Kidney epithelial cell (primary cell): ENCODE data around the gene LTA. TPM values are rescaled to one million over a fixed set of nuclear protein-coding genes. Genes with fewer than 3 reads are reported as not detected.
"Not testable (repeated sequence)": the region's sequence is repeated elsewhere in the genome, so short reads cannot be mapped to it uniquely, and the experiment has no call there.

Experiments
- DNase-seq: peaks from one replicate; pipeline ENCODE4 v3.0.0-alpha.2; 2010; ENCODE audit warnings: low read depth
- H3K27me3 ChIP-seq: 2 replicates; pipeline ENCODE4 v1.6.0; 2011; ENCODE audit warnings: low read length; ENCODE audit not compliant: control insufficient read depth, insufficient read depth
- H3K36me3 ChIP-seq: 2 replicates; pipeline ENCODE4 v1.5.1; 2011; ENCODE audit warnings: low read length; ENCODE audit not compliant: control insufficient read depth, insufficient read depth
- H3K4me3 ChIP-seq: 2 replicates; pipeline ENCODE4 v1.5.1; 2011; ENCODE audit warnings: low read depth, mild to moderate bottlenecking, control low read depth, low read length
- CTCF ChIP-seq: IDR thresholded peaks from 2 replicates; pipeline ENCODE4 v1.5.1; 2011; ENCODE audit warnings: mild to moderate bottlenecking, moderate library complexity, low read length, control low read depth, inconsistent platforms; ENCODE audit not compliant: insufficient read depth, poor library complexity, severe bottlenecking
- total RNA-seq: library from RNA; depleted of rRNA; stranded (reverse); fragments of >200 nt; gene quantifications from 2 replicates; pipeline ENCODE4 v1.2.3, GENCODE V29; 2015

LTA gene
- total RNA-seq, 1 donor from 2014 or later, result 0.92 TPM

DNA sequence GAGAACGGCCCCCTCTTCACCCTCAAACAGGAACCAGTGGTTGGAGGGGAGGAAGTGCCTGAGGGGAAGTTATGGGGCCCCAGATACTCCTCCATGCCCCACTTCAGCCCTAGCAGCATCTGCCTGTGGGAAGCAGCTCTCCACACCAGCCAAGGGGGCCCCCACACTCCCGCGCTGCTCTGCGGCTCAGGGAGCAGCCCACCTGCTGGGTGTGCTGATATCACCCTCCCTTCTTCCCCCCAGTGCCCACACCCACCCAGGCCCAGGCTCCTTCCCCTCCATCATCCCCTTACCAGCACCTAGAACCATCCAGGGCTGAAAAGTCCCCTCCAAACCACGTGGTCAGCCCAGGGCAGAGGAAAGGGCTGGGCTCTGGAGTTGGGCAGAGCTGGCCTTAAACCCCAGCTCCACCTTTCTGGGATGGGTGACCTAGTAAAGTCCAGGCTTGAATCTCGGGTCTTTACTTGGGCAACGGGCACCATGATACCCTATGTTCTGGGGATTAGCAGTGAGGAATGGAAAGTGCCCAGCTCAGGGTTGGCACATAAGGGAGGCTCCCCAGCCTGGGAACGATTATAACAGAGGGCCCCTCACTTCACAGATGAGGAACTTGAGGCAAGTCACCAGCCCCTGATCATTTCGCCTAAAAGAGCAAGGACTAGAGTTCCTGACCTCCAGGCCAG is 14.7 kb downstream of the LTA start:
- no peaks in the 10 kb centered on the region for H3K27me3 ChIP-seq
- H3K4me3 ChIP-seq, result no peak overlapping the region
- no peak for TF ChIP-seq CTCF
- DNase-seq, result no peak
- H3K36me3 ChIP-seq, result no peaks in the 10 kb centered on the region

GRCh38 chr6:31587791-31588777 is 16.0 kb downstream of the LTA start:
- Histone ChIP-seq H3K27me3 (no peaks in the 10 kb centered on the region), H3K4me3 (no peak overlapping the region), H3K36me3 (no peaks in the 10 kb centered on the region)
- no peak for TF ChIP-seq CTCF
- DNase-seq, result no peak

DNA sequence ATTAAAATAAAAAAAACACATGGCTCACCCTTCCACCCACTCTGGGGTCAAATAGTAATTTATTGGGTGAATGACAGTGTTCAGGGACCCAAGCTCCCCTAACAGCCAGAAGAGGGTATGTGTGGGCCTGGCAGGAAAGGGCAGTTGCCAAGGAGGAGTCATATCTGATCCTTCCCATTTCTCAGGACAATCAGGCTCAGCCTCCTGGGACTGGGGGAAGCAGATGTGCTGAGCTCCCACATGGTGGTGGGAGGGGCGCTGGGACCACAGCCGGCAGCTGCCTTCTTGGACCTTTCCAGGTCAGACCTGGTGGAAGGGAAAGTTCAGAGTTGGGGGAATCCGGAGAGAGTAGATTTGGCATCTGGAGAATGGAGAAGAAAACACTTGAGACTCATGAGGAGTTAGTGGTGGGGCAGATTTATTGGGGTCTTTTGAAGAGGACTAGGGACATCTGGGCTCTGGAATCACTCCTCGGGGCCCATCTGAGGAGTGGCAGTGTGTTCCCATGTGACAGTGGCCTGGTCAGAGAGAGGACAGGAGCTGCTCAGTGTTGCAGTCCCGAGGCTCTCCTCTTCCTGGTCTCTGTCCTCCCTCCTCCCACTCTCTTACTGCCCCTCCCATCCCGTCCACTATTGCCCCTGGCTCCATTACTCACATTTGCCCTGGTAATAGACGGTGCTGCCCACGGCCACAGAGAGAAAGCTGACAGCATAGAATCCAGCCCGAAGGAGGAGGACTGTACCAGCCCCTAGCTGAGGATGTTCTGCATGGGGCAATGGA is 17.0 kb downstream of the LTA start:
- H3K27me3 ChIP-seq, result no peaks in the 10 kb centered on the region
- no peak for DNase-seq
- H3K36me3 ChIP-seq, result no peaks in the 10 kb centered on the region
- TF ChIP-seq CTCF, result no peak
- no peak overlapping the region for H3K4me3 ChIP-seq

- not testable (repeated sequence) for H3K36me3 ChIP-seq, DNase-seq, H3K4me3 ChIP-seq, H3K27me3 ChIP-seq
These were observed 18.6 kb downstream of the LTA start for GRCh38 chr6:31590691-31591090.

DNA sequence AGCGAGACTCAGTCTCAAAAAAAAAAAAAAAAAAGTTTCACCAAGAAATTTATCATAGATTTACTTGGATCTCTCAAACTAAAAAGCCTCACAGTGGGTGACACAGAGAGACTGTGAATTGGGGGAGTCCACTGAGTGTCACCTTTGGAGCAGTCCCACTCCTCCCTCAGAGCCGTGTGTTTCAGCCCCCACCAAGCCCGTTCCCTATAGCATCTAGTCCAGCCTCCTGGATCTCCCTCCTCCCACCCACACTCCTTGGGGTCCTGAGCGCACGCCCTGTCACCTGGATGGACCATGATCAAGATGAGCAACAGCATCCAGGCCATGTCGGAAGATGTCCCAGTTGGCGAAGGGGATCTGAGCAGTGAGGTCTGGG is 20.3 kb downstream of the LTA start:
- Histone ChIP-seq H3K36me3 (no peaks in the 10 kb centered on the region), H3K4me3 (no peak overlapping the region), H3K27me3 (no peaks in the 10 kb centered on the region)
- TF ChIP-seq CTCF, result no peak
- no peak for DNase-seq

GRCh38 chr6:31597006-31597405 is 24.9 kb downstream of the LTA start:
- no peaks in the 10 kb centered on the region for H3K36me3 ChIP-seq
- TF ChIP-seq CTCF, result peak; percentile 8
- no peak overlapping the region for H3K4me3 ChIP-seq
- no peaks in the 10 kb centered on the region for H3K27me3 ChIP-seq
- no peak for DNase-seq
